HK-2 (cell line): ENCODE measurements around the gene USPL1.

Experiments
- DNase-seq: peaks from one replicate; pipeline ENCODE4 v3.0.0-alpha.2; 2018; ENCODE audit not compliant: unreplicated experiment

Gene USPL1

DNA sequence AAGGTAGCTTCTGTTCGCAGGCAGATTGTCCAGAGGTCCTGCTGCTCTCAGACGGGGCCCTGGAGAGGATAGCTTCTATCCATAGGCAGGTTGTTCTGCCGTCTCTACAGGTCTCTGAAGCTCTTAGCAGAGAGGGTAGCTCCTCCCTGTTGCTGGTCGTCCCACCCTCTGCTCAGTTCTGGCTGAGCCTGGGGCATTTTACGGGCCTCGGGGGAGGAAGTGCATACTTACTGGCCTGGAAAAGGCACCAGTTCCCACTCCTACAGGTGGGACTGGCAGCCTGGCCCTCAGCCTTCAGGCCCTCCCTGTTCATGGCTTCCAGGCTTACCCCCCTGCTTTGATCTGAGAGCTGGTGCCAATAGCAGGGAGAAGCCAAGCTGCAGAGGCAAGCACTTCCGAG lies 42.3 kb downstream of the USPL1 start:
- DNase-seq = no peak

DNA sequence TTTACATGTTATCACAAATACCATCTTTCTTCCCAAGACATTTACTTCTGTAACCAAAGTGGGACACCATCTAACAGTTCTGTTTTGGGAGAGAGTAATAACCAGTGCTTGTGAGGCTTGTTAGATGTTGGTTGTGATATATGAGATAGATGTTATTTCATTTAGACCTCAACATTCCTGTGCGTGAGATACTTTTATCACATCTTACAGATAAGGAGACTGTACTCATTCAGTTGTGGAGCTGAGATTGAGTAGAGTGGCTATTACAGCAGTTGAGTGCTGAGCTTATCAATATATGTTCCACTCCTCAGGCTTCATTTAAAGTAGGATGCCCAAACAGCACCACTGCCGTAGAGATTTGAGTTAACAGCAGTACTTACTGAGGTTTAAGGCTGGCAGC lies 43.1 kb downstream of the USPL1 start:
- no peak for DNase-seq

DNA sequence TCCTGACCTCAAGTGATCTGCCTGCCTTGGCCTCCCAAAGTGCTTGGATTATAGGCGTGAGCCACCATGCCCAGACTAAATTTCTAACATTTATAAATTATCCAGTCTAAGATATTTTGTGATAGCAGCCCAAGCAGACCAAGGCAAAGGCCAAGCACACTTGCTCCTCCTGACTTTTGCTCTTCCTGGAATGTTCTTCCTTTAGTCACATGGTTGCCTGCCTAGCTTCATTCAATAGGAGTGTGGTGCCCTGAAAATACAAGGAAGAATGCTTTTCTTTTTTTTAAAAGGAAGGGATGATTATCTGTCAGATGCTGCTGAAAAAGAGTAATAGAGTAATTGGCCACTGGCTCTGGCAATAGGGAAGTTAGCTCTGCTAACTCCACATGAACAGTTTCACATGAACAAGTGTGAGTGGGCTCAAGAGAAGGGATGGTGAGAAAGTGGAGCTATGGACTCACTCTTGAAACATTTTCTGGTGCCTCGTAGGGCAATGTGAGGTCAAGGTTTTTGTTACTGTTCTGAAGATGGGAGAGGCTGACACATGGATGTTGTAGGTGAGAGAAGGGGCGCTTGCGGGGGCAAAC lies 47.1 kb downstream of the USPL1 start:
- no peak for DNase-seq

DNA sequence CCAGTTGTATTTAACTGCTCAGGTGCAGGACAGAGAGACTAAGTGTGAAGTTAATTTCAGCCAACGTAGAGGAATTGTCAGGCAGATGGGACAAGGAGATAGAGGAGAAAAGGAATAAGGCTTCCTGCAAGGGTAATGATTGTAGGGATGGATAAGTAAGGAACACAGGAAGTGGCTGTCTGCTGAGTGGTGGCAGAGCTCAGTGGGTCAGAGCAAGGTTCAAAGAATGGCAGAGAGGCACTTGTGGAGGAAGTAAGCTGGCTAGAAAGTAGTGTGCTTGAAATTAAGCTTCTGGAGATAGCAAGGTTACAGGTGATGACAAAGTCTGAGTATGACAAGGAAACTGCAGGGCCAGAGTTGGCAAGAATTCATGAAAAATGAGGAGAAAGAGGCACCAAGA lies 47.9 kb downstream of the USPL1 start:
- no peak for DNase-seq

DNA sequence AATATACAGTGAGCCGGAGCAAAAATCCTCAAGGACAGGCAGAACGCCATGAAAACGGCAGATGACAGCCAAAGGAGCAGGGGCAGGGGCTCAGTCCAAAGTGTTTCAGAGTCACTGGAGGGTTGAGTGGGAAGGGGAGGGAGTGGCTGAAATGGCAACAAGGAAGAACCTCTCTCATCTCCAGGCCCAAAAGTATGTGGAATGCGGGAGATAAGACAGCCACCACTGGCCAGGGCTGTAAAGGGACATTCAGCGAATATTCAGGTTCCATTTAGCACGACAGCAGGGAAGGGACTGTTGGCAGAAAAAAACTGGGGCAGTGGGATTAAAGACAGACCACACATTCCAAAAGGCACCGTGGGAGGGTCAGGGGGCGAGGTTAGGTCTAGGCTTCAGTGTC lies 48.4 kb downstream of the USPL1 start:
- DNase-seq = no peak

DNA sequence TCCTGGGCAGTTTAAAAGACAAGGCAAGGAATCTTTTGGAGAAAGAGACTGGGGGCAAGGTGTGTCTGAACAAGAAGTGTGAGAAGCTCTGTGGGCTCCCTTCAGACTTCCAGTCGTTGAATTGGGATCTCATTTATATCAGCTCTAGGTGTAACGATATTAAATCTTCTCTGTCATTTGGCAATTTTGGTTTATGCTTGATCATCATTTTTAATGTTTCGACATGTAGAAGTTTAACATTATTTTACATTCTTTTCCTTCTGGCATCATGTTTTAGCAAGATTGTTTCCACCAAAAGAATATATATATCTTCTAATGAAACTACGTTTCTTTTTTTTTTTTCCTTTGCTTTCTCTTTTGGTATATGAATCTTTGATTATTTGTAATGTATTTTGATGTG lies 49.3 kb downstream of the USPL1 start:
- no peak for DNase-seq

DNA sequence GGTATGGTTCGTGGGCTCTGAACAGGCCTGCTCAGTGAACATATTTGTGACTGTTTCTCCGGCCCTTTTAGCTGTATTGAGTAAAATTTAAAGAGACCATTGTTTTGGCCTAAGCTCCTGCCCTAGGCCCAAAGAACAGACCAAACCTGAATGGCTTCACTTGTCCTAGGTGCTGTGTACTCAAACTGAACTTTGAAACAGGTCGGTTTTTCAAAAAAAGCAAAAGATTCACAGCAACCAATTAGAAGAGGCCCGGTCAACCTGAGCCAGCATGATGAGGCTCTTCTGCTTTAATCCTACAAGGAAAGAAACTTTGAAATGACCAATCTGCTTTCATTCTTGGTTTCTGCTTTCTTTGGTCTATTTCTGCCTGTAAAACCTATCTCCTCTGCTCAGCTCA lies 50.6 kb downstream of the USPL1 start:
- DNase-seq = no peak

DNA sequence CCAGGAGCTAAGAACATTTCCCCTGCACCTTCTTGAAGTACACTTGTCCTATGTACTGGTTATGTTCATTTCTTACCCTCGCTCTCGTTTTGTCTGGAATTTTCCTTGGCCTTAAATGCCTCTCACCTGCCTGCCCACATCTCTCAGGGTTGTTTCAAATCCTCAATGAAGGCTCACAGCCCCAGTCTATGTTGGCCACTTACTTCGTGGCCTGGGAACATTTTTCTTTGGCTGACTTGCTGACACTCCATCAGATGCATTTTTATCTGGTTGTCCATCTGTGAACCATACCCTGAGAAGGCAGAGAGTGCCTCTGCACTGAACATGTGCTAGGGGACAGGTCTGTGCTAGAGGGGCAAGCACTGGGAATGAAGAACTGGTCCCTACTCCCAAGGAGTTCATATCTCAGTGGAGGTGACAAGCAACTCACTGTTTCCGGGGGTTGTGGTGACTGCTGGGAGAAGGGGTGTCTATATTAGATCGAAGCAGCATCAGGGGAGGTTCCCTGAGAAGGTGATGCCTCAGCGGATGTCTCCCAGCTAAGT lies 53.6 kb downstream of the USPL1 start:
- DNase-seq = no peak

DNA sequence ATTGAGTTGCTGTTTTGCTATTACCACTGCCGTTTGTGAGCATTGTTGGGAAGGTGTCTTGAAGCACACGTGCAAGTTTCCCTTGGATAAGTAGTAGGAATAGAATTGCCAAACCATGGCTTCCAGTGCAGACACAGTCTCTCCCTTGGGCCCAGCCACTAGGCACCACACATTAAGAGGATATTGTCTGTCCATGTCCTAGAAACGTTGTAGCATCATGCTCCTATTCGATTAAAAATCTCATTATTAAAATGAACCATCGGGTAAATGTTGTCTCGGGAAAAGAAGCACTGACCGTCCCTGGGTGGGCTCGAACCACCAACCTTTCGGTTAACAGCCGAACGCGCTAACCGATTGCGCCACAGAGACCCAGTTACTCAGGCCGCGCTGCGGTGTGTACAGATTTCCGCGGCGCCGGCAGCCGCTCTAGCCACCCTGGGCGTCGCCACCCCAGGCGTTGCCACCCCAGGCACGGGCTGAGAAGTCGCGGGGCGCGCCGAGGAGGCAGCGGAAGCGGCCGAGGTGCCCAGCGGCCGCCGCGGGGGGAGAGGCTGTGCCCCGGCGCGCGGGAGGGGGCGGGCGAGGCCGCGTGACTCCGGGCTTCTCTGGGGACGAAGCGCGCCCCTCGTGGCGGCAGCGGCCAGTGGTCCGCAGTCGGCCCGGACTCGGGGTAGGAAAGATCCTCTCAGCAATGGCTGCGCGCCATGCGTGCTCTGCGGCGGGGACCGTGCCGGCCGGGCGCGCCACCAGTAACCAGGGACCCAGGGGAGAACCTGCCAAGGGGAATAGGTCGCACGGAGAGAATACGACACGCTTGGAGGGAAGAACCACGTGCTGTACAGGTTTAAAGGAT lies 56.2 kb downstream of the USPL1 start:
- DNase-seq = peak; percentile 92

DNA sequence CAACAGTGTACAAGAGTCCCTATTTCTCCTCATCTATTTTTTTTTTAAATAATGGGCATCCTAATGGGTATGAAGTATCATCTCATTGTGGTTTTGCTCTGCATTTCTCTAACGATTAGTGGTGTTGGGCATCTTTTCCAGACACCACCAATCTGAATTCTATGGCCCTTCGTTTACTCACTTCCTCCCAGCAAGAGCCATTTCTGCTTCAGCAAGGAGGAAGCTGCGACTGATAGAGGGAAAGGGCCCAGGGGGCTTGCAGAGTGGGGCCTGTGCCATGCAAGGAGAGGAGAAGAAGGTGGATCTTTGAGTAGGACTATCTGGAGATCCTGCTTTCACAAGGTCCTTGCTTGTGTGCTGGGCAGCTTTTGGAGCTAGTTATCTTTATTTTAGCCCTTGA lies 58.0 kb downstream of the USPL1 start:
- DNase-seq = no peak

DNA sequence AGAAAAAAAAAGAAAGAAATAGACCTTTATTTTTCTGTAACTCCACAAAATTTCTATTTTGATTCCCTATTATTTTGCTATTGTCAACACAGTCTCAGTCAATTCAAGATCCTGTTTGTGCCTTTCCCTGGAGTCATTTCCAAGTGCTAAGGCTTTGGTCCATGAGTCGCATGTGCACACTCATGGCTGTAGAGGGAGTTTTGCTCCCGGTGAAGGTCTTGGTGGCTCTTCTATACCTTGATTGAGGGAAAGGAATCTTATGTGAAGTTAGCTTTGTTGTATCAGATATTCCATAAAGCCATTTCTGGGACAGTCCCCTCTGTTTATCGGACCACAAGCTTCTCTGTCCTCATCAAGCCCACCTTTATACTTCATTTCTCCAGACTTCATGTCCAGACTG lies 59.0 kb downstream of the USPL1 start:
- DNase-seq = no peak

DNA sequence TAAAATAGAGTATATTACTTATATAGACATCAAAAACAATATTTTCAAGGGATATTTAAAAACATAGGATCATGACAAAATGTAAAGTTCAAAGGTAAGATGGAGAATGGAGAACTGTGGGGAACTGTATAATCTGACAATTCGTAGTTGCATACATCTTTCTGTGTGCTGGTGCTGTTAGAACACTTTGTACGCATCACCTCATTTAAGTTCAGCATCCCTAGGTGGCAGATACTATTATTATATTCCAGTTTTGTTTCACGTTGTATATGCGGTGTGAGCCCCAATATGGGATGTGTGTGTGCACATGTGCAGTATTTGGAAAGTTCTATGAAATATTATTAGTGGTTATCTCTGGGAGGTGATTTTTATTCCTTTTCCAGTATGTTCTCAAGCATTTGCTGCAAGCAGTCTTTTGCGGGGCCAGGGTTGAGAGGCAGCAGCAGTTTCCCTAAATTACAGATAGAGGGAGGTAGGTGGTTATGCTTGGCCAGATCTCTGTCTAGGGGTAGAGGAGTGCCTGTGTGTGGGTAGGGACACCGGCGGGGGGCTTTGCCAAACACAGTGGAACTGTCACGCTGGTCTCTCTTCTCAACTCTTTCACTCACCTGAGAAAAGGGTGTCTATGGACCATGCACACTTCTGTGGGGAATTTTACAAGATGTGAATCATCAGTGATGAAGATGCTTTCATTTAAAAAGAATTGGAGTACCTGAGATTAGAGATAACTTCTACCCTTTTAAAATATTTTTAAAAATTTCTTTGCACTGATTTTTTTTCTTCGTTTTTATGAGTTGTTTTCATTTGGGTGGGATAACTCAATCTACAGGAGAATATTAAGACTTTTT lies 62.0 kb downstream of the USPL1 start:
- DNase-seq = no peak

DNA sequence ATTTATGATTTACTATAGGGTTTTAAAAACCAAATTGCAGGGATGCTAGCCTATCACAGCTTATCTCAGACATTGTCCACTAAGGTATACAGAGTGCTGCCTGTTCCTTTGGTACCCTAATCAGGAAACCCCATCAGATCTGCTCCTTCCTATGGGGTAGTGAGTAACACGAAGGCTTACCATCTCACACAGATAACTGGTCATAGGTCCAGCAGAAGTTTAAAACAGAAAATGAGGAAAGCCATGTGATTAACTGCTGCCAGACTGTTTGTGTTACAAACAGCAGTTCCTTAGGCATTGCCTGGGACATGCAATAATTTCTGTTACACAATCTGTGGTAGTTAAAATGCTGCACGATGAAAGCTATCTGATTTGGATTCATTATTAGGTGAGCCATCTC lies 64.1 kb downstream of the USPL1 start:
- no peak for DNase-seq

DNA sequence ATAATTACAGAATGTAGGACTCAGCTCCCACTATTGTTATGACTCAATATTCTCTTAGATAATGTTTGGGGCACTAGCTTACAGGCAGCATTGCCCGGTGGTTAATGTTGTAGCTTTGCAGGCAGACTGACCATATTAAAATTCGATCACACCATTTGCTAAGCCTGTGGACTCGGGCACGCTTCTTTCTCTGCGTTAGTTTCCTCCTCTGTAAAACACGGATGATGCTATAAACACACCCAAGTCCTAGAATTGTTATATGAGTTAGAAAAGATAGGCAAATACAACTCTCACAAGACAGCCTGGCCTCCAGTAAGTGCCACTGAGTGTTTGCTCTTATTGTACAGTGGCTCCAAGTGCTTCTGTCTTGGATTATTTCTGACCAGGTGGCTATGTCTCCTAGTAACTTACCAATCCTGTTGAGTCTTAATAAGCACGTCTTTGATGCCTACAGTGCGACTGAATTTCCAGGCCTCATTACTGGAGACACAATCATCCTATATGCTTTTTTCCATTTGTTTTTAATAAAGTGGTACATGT lies 67.7 kb downstream of the USPL1 start:
- DNase-seq = no peak

DNA sequence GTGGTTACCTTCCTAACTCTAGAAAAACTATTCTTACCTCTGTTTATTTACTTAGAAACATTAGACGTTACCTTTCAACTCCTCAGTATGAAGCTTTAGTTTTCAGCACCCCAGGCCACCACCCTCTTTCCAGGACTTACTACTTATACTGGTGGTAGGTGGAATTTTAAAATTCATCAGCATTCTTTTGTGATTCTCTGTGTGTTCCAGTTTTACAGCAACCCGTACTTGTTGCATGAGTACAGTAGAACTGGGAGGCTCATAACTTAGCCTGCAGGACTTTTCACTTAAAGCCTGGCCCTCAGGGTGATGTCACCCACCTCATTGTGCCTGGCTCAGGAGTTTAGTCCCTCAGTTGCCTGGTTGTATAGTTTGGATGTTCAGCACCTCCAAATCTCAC lies 68.3 kb downstream of the USPL1 start:
- no peak for DNase-seq

DNA sequence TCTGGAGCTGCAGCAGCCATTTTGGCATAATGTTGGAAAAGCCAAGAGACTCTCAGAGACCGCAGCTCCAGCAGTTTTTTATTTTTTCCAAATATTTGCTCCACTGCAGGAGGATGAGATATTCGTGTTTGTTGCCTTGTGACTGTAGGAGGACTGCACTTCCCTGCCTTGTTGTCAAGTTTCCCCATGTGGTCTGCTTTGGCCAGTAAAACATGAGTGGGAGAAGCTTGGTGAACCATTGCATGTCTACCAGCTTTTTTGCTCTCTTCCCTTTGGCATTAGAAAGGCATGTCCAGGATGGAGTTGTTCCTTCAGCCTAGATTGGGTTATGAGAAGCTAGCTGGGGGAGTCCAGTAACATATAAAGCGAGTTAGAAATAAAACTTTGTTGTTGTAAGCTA lies 69.9 kb downstream of the USPL1 start:
- DNase-seq = no peak

DNA sequence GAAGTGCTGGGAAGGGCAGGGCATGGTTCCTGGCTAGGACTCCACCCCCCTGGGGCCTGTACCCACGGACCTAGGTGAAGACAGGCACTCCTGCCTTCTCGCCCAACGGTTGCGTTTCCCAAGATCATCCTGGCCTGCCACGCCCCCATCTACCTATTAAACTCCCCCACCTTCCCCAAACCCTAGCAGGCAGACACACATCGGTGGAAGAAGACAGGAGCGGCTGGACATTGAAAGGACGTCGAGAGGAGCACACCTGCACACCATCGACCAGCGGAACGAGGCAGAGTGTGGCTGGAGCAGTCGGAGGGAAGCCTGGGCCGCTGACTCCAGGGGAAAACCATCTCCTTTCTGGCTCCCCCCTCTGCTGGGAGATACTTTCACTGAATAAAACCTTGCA lies 72.0 kb downstream of the USPL1 start:
- no peak for DNase-seq

DNA sequence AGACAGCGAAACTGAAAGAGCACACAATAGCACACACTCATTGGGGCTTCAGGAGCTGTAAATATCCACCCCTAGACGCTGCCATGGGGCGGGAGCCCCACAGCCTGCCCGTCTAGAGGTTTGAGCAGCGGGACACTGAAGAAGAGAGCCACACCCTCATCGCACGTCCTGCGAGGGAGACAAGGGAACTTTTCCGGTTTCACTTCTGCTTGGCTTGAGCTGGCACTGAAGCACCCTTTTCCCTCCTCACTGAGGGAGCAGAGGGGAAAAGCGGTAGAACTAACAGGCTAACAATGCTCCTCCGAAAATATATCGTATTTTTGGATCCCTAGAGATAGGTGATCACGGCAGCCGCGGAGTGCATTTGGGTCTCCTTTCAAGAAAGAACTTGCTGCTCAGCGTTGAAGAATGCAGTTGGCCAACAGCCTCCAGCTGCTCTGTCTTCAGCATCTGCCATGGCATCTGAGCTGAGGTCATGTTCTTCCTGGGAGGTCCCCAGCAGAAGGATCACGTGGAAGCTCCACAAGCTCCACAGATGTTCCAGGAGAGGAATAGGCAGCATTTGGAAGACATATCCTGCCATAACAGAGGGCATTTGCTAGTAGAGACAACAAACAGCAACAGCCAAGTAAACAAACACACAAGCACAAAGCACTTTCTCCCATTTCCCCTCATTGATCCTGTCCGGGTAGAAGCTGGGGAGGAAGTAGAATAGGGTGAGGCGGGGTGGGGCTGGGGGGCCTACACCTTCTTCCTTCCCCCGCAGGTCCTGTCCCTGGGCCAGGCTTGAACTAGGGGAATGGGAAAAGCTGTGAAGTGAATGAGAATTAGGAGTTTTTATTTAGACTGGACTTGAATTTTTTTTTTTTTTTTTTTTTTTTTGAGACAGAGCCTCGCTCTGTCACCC lies 72.8 kb downstream of the USPL1 start:
- DNase-seq = no peak

DNA sequence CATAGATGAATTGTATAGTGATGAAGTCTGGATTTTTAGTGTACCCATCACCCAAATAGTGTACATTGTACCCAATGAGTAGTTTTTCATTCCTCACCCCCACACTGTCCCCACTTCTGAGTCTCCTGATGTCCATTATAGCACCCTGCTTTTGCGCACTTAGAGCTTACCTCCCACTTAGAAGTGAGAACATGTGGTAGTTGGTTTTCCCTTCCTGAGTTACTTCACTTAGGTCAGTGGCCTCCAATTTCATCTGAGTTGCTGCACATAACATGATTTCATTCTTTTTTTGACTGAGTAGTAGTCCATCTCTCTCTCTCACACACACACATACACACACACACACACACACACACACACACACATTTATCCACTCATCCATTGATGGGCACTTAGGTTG lies 74.4 kb downstream of the USPL1 start:
- DNase-seq = no peak

DNA sequence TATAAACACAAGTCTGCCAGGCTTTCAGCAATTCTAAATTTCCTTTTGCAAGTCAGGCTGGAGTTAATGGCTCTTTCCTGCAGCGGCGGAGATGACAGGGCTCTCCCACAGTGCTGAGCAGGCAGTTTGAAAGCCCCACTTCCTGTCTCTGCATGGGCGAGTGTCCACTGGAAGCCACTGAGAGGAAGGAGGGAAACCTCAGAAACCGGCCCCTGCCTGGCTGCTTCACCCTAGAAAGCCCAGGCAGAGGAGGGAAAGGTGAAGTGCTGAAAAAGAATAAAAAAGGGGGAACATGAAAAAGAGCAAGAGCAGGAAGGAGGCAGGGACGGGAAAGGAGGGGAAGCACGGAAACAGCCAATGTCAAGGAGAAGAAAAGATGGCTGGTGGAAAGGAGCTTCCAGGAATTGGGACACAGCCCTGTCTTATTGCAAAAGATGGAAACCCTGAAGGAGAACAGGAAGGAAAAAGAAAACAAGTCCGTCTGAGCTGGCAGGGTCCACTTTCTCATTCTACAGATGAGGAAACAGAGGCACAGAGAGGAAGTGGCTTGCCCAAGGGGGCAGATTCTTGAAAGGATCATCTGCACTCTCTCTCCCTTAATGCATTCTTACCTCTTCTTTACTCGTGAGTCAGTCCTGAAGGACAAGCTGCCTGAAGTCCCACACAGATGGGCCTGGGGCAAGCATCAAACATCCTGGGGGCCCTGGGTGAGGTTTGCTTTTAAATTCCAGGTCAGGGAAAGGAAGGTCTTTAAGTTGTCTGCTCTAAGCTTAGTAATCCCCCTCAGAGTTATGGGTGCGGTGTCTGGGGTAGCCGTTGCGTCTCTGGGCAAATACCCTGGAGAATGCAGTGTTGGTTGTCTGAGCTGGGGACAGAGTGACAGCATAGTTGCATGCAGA lies 78.8 kb downstream of the USPL1 start:
- peak; percentile 34 for DNase-seq
